ENCODE data around the gene NTN4.
"Not testable (repeated sequence)": the region's sequence is repeated elsewhere in the genome, so short reads cannot be mapped to it uniquely, and the experiment has no call there.

The NTN4 gene

DNA sequence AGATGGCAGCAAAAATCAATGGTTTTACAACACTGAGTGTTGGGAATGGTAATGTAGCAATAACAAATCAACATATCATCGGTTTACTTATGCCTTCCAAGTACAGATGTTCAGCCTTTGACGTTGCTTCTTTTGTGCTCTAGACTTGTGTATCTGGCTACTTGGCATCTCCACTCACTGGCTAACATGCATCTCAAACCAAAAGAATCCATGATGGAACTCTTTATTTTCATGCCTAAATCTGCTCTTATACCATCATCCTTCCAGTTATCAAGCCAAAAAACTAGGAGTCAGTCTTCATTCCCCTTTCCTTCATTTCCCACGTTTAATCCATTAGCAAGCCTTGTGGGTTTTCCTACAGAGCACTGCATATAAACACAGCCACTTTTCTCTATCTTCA, 150.0 kb downstream of the NTN4 start:
- DNase-seq (ENCODE audit: low read depth, low spot score): no peak
- no peak overlapping the region for H3K4me3 ChIP-seq (ENCODE audit: low read length)

DNA sequence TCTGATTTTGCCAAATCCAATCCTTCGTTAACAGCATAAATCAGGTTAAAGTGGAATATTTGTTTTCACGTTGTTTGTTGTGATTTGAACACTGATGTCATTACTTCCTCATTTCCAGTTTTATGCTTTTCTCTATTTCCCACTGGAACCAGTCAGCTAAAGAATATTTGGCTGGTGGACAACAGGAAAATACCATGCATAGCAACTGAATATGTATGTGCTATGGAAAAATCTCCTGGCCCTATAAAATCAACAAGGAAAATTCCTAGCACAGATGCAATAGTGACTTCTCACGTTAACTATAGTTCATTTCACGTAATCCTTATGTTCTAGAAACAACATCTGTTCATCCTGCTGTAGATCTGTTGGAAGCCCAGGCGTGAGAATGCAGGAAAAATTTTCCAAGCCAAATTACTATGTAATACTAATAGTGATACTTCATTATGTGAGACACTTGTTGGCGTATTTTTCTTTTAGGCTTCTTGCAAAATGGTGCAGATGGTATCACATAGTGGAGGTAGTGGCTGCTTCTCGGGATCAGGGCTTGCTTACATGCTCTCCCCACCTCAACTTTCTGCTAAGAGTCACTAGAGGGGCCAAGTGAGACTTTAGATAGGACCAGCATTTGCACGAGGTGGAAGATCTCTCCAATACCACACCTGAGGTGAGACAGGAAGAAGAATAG, 153.0 kb downstream of the NTN4 start:
- H3K4me3 ChIP-seq (ENCODE audit: low read length): no peak overlapping the region
- no peak for DNase-seq (ENCODE audit: low read depth, low spot score)

DNA sequence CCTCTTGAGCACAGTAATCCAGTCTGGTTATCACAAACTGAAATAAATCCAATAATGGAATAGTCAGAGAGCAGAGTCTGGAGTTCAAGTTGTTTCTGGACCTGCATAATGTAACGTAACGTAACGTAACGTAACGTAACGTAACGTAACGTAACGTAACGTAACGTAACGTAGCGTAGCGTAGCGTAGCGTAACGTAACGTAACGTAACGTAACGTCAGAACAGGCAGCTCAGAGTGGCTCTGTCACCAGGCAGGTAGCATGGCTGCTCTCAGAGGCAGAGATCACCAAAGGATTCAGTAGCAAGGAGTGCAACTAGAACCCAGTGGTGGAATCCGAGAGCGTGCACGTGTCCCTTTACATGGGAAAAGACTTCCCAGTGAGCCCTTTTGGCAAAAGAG, 153.6 kb downstream of the NTN4 start:
- H3K4me3 ChIP-seq (ENCODE audit: low read length): no peak overlapping the region

DNA sequence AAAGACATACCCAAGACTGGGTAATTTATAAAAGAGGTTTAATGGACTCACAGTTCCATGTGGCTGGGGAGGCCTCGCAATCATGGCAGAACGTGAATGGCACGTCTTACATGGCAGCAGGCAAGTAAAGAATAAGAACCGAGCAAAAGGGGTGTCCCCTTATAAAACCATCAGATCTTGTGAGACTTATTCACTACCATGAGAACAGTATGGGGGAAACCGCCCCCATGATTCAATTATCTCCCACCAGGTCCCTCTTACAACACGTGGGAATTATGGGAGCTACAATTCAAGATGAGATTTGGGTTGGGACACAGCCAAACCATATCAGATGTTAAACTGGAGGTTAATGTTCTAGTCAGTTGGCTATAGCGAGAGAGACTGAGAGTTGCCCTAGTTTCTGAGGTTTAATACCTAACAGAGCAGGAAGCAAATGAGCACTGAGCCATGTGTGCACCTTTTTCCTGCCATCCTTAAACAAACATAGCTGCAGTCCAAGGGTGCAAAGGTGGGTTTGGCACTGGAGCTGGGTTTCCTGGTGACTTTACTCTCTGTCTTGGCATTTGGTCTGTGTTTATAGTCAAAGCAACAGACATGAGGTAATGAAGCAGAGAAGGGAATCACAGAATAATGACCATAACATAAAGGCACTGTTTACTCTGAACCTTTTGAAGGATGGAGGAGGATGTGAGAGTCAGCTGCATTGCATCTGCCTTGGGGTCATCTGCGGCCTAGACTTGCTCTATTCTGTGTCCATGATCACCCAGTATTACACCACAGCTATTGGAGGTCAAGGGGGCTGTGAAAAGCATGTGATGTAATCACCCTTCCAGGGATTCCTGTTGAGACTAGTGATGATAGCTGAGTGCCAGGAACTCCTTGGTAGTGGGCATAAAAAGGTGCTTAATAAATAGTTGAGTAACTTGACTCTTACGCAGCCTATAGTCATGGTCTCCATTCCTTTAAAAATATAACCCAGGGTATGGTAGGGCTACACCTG, 155.6 kb downstream of the NTN4 start:
- DNase-seq (ENCODE audit: low read depth, low spot score): no peak

More for the DNA sequence above, 153.6 kb downstream of the NTN4 start:
- DNase-seq (ENCODE audit: low read depth, low spot score): no peak

DNA sequence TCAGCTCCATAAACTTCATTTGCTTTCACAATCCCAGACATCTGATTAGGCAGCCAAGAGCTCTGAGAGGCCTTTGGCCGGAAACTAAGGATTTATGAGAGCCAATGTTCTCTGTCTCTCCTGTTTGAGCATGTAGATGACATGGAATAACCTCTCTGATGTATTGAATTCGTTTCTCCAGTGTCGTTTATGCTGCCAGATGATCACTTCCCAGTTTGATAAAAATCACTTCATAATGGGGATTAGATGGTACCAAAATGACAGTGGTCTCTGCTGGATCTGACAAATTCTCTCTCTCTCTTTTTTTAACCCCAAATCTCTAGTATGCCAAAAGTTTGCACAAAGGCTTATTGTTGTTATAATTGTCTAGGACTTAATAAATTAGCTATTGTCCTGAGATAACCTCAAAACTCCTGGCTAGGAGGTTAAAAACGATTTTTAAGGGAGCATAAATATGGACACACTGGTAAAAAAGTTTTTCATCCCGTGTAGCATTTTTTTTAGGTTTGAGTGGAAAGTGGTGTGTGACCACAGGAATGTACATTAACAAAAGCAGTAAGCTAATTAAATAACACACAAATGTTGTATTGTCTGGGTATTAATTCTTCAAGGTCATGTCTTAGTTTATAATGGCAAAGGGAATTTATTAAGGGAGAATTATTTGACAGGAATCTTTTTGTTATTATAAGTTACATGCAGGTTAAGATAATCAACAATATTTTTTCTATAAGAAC, 156.7 kb downstream of the NTN4 start:
- no peak for DNase-seq (ENCODE audit: low read depth, low spot score)
- H3K4me3 ChIP-seq (ENCODE audit: low read length): no peak overlapping the region

More for the DNA sequence above, 155.6 kb downstream of the NTN4 start:
- no peak overlapping the region for H3K4me3 ChIP-seq (ENCODE audit: low read length)

DNA sequence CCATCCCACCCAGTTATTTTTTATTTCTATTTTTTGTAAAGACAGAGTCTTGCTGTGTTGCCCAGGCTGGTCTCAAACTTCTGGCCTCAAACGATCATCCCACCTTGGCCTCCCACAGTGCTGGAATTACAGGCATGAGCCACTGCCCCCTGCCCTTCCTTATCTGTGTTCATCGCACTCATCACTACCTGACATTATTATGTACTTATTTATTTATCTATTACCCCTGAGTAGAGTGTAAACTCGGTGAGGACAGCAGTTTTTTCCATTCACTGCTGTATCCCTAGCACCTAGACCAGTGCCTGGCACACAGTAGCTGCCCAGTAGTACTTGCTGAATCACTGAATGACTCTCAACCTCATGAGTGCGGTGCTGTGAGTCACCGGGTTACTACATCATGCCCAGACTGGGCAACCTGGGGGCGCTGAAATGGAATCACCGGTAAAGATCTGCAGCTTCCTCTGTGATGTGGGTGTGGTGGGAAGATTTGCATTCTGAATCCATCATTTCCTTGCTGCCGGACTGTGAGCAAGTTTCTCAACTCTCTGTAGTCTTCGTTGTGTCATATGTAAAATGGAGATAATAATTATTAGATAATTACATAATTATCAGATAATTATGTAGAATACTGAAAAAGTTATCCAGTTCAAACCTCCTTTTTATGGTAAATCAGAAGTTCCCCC, 157.4 kb downstream of the NTN4 start:
- no peak for DNase-seq (ENCODE audit: low read depth, low spot score)
- H3K4me3 ChIP-seq (ENCODE audit: low read length): no peak overlapping the region

DNA sequence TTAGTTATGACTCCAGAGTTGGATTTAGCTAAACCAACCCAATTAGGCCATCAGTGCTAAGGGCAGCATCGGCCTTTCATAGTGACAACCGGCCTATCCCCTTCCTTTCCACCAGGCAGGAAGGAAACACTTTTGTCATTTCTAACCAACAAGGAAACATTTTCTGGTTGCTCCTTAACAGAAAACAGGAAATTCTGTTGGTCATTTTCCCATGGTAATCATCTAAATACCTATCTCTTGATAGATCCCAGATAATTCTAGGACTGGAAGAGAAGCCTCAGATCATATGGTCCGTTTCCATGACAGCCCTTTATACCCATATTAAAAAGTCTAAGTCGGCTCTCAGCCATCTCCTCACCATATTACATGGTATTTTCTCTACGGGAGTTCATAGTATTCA, 160.1 kb downstream of the NTN4 start:
- DNase-seq (ENCODE audit: low read depth, low spot score): no peak
- H3K4me3 ChIP-seq (ENCODE audit: low read length): no peak overlapping the region

DNA sequence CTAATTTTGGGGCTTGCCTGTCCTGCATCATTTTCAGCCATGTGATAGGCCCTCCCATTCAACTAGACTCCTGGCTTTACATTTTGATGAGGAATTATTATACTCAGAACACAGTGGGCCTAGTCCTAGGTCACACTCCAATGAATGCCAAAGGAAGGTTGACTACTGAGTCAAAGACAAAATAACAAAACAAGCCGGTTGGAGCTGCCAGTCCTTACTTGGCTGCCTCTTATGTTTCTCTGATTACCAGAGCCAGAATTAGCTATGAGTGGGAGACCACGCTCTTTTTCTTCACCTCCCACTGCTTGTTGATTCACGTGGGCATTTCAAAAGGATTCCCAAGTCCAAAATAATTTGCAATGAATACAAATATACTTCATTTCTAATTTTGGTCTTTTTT, 161.2 kb downstream of the NTN4 start:
- no peak for DNase-seq (ENCODE audit: low read depth, low spot score)
- H3K4me3 ChIP-seq (ENCODE audit: low read length): no peak overlapping the region

DNA sequence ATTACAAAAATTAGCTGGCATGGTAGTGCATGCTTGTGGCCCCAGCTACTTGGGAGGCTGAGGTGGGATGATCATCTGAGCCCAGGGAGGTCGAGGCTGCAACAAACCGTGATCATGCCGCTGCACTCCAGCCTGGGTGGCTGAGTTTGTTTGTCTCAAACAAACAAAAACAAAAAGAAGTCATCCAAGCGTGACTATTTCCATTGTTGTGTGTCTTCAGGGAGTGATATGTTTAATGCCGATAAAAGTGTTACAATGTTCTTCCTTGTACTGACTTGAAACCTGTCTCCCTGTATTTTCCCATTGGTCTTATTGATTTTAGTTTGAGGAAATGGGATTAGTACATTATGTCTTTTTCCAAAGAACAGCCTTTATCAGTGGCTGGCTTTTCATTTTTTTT, 163.7 kb downstream of the NTN4 start:
- H3K4me3 ChIP-seq (ENCODE audit: low read length): no peak overlapping the region

DNA sequence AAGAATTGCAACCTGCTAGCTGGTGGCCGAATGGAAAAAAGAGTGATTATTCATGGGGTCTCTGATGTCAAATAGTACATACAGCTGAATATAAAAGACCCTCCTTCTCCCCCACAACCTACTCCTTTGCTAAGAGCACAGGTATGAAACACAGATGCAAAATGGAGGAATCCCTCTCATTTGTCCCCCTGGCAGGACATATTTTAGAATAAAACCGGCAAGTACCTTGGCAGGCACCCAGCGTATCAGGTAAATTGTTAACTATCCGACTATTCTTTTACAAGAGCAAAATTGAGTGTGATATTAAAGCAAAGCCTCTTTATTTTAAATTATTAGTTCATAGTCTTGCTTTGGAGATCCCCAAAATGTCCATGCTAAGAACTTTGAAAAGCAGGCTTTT, 165.6 kb downstream of the NTN4 start:
- H3K4me3 ChIP-seq (ENCODE audit: low read length): no peak overlapping the region
- no peak for DNase-seq (ENCODE audit: low read depth, low spot score)

More for the DNA sequence above, 163.7 kb downstream of the NTN4 start:
- no peak for DNase-seq (ENCODE audit: low read depth, low spot score)

DNA sequence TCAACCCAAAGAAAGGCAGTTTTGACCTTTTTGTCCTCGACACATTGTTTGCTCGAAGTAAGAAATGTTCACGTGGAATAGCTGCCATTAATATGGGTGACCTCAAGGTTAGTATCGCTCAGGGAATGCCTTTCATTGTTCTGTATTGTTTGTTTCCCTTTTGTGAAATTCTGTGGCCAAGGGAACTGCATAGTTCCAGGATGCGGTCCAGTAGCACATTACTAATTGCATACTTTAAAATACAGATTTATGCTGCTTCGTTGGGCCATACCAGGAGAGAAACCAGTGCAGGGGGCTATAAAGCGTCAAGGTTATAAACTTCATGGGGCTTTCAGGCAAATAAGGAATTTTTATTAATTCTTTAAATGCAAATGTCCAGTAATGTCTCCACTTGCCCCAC, 166.0 kb downstream of the NTN4 start:
- H3K4me3 ChIP-seq (ENCODE audit: low read length): no peak overlapping the region
- no peak for DNase-seq (ENCODE audit: low read depth, low spot score)

DNA sequence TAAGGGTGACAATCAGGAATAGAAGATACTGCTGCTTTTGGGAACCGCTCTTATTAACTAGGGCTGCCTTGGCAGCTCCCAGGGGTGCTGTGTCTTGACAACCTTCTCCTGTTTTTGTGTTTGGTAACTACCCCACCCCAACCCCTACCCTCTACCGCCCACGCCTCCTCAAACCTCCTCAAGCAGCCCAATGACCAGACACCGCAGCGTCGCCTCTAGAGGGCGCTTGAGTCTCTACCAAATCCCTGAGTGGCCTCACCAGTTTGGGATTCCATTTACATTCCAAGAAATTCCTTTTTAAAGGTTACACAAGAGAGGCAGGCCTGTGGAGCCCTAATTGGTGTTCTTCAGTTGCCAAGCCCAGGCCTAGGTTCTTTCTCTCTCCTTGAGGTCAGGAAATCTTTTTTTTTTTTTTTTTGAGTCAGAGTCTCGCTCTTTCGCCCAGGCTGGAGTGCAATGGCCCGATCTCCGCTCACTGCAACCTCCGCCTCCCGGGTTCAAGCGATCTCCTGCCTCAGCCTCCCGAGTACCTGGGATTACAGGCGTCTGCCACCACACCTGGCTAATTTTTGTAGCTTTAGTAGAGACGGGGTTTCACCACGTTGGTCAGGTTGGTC, 166.9 kb downstream of the NTN4 start:
- H3K4me3 ChIP-seq (ENCODE audit: low read length): no peak overlapping the region
- peak; percentile 24 for DNase-seq (ENCODE audit: low read depth, low spot score)

DNA sequence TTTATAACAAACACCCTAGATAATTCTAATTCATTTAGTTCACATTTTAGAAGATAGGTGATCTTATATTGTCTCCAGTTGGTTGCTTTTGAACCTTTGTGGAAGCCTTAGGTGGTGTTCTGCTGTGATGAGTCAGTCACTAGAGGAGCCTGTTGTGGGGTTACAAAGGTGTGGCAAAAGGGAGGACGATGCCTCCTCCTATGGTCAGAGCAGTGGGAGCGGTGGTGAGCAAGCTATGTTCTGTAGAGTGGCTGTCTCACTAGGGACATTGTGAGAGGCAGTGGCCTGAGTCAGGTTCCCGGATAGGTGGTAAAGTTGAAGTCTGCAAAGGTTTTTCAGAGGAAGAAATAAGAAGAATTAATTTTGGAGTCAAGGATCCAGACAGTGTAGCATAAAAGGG, 167.7 kb downstream of the NTN4 start:
- no peak for DNase-seq (ENCODE audit: low read depth, low spot score)
- no peak overlapping the region for H3K4me3 ChIP-seq (ENCODE audit: low read length)

DNA sequence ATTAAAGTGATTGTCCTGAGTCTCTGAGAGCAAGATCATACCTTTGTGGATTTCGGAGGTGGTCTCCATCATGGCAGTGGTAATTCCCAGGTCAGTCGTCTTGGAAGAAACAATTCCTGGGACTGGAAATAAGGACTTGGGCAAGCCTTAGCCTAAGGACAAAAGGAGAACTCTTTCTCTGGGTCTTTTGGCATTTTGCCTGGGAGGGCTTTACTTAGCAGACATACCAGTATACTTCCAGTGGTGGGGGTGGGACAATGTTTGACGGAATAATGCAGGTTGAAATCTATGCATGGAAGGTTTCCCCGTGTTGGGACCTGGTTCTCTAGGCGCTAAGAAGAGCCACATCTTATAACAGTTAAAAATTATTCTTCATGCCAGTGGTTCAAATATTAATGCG, 168.8 kb downstream of the NTN4 start:
- no peak overlapping the region for H3K4me3 ChIP-seq (ENCODE audit: low read length)
- no peak for DNase-seq (ENCODE audit: low read depth, low spot score)

DNA sequence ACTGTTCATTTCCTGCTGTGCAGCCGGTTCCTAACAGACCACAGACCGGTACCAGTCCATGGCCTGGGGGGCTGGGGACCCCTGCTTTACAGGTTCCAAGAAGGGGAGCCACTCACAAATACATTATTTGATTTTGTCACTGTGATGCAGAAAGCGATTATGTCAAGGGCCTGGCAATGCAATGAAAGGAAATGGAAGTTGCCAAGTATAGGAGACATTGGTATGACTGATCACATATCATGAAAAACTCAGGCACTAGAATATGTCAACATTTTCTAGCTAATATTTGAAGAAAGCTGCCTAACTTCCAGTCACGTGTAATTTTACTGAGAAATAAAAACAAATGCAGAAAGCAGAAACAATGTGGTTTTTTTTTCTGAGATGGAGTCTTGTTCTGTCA, 170.4 kb downstream of the NTN4 start:
- no peak for DNase-seq (ENCODE audit: low read depth, low spot score)
- no peak overlapping the region for H3K4me3 ChIP-seq (ENCODE audit: low read length)

DNA sequence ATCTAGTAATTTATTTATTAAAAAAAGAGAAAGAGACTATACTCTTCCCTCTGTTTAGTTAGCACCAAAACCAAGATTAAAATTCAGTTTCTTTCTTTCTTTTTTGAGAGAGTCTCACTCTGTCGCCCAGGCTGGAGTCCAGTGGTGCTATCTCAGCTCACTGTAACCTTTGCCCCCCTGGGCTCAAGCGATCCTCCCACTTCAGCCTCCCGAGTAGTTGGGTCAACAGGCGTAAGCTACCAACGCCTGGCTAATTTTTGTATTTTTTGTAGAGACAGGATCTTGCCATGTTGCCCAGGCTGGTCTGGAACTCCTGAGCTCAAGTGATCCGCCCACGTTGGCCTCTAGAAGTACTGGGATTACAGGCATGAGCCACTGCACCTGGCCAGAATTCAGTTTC, 174.1 kb downstream of the NTN4 start:
- H3K4me3 ChIP-seq (ENCODE audit: low read length); DNase-seq (ENCODE audit: low read depth, low spot score): not testable (repeated sequence)

DNA sequence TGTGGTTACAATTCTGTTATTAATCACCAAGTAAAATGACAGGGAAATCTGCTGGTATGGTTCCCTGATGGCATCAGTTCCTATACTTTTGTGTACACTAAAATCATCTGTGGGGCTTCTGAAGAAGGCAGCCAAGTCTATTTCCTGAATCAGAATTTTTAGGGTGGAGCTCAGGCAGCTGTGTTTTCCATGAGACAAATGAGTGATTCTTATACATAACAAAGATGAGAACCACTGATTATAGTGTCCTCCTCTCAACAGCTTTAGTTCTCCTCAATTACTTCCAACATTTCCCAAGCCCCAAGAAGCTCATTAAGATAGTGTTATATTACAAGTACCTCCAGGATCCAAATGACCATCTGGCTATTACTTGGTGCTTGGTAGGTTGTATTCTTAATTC, 174.8 kb downstream of the NTN4 start:
- no peak overlapping the region for H3K4me3 ChIP-seq (ENCODE audit: low read length)

DNA sequence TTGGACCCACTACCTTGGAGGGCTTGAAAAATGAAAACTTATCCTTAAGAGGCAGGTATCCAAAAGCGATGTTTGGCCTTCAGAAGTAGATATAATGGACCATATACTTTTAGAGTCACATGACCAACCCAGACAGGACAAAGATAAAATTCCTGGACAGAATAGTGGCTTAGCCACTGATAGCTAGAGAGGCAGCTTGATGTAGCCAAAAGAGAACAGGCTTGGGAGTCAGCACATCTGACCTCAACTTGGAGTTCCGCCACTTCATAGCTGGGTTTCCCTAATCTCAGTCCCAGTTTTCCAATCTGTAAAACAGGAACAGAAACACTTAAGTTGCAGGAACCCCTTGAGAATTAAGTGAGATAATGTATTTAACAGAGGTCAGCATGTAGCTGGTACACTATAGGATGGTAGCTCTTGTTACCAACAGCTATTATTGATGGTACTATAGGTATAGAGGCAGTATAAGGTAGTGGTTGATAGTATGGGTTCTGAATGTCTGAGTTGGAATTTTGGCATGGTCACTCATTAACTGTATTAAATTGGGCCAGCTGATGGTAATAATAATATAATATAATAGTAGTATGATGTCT, 176.1 kb downstream of the NTN4 start:
- DNase-seq (ENCODE audit: low read depth, low spot score): no peak
- H3K4me3 ChIP-seq (ENCODE audit: low read length): no peak overlapping the region

More for the DNA sequence above, 174.8 kb downstream of the NTN4 start:
- DNase-seq (ENCODE audit: low read depth, low spot score): no peak
